ENCODE results near the gene CCL2.
A peak's percentile ranks its signal among the peaks of the same experiment; 100 is the strongest.

The CCL2 gene

DNA sequence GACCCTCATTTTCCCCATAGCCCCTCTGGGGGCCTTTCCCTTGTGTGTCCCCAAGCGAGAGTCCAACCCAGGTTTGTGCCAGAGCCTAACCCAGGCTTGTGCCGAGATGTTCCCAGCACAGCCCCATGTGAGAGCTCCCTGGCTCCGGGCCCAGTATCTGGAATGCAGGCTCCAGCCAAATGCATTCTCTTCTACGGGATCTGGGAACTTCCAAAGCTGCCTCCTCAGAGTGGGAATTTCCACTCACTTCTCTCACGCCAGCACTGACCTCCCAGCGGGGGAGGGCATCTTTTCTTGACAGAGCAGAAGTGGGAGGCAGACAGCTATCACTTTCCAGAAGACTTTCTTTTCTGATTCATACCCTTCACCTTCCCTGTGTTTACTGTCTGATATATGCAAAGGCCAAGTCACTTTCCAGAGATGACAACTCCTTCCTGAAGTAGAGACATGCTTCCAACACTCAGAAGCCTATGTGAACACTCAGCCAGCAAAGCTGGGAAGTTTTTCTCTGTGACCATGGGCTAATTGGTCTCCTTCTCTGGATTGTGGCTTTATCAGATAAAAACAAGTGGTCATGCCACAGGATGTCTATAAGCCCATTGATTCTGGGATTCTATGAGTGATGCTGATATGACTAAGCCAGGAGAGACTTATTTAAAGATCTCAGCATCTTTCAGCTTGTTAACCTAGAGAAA is 2.5 kb upstream of the CCL2 start:
- TF ChIP-seq, protein P1, sequence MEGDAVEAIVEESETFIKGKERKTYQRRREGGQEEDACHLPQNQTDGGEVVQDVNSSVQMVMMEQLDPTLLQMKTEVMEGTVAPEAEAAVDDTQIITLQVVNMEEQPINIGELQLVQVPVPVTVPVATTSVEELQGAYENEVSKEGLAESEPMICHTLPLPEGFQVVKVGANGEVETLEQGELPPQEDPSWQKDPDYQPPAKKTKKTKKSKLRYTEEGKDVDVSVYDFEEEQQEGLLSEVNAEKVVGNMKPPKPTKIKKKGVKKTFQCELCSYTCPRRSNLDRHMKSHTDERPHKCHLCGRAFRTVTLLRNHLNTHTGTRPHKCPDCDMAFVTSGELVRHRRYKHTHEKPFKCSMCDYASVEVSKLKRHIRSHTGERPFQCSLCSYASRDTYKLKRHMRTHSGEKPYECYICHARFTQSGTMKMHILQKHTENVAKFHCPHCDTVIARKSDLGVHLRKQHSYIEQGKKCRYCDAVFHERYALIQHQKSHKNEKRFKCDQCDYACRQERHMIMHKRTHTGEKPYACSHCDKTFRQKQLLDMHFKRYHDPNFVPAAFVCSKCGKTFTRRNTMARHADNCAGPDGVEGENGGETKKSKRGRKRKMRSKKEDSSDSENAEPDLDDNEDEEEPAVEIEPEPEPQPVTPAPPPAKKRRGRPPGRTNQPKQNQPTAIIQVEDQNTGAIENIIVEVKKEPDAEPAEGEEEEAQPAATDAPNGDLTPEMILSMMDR (conservative IDR thresholded peaks at IDR 0.05; ENCODE audit: control insufficient read depth, insufficient read depth, low read depth, low read length) = no peak
- H3K4me3 ChIP-seq (ENCODE audit: control insufficient read depth, low read depth, low read length) = no peak overlapping the region
- peak; percentile 92 for DNase-seq (ENCODE audit: low read depth)

DNA sequence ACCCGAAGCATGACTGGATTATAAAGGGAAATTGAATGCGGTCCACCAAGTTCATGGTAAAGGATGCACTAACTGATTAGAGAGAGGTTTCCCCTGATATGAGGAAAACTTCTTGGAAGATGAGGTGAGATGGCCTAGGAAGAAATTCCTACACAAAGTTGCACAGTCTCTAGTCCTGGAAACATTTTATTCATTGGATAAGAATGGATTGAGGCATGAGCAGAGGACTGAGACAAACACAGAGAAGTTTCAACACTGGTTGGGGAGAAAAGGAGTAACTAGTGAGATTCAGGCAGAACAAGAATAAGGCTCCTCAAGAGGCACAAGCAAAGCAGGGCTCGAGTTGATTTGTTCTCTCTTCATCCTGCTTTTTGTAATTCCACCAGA is 2.0 kb upstream of the CCL2 start:
- H3K4me3 ChIP-seq (ENCODE audit: control insufficient read depth, low read depth, low read length) = no peak overlapping the region
- DNase-seq (ENCODE audit: low read depth) = no peak
- TF ChIP-seq, protein P1 (conservative IDR thresholded peaks at IDR 0.05; ENCODE audit: control insufficient read depth, insufficient read depth, low read depth, low read length) = no peak

DNA sequence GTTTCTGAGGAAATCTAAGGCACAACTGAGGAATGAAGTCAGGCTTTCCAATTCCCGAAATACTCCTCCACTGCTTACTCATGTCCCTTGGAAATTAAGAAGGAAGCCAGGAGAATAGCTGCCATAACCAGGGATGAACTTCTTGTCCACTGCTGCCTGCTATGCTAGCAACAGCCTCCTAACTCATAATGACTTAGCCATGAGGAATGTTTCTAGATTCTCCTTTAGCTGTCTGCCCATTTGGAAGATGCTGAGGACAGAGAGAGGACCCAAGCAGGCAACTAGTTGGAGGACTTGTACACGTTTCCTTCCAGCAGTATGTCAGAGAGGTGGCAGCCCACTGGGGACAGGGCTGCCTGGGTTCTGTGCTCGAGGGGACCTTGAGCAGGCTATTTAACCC is 939 bp upstream of the CCL2 start:
- peak; percentile 92 for DNase-seq (ENCODE audit: low read depth)
- no peak overlapping the region for H3K4me3 ChIP-seq (ENCODE audit: control insufficient read depth, low read depth, low read length)
- TF ChIP-seq, protein P1 (conservative IDR thresholded peaks at IDR 0.05; ENCODE audit: control insufficient read depth, insufficient read depth, low read depth, low read length) = no peak

- H3K4me3 ChIP-seq (ENCODE audit: control insufficient read depth, low read depth, low read length) = peak overlapping the region; percentile 65
- TF ChIP-seq, protein P1 (conservative IDR thresholded peaks at IDR 0.05; ENCODE audit: control insufficient read depth, insufficient read depth, low read depth, low read length) = no peak
- peak; percentile 38 for DNase-seq (ENCODE audit: low read depth)
These were observed 272 bp downstream of the CCL2 start for GRCh38 chr17:34255381-34255732.

DNA sequence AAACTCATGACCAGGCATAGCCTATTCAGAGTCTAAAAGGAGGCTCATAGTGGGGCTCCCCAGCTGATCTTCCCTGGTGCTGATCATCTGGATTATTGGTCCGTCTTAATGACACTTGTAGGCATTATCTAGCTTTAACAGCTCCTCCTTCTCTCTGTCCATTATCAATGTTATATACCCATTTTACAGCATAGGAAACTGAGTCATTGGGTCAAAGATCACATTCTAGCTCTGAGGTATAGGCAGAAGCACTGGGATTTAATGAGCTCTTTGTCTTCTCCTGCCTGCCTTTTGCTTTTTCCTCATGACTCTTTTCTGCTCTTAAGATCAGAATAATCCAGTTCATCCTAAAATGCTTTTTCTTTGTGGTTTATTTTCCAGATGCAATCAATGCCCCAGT is 756 bp downstream of the CCL2 start:
- H3K4me3 ChIP-seq (ENCODE audit: control insufficient read depth, low read depth, low read length) = peak overlapping the region; percentile 65
- TF ChIP-seq, protein P1 (conservative IDR thresholded peaks at IDR 0.05; ENCODE audit: control insufficient read depth, insufficient read depth, low read depth, low read length) = no peak
- no peak for DNase-seq (ENCODE audit: low read depth)

GRCh38 chr17:34257299-34257985 is 2.4 kb downstream of the CCL2 start:
- no peak overlapping the region for H3K4me3 ChIP-seq (ENCODE audit: control insufficient read depth, low read depth, low read length)
- TF ChIP-seq, protein P1 (conservative IDR thresholded peaks at IDR 0.05; ENCODE audit: control insufficient read depth, insufficient read depth, low read depth, low read length) = no peak
- DNase-seq (ENCODE audit: low read depth) = no peak

Data from fibroblast of mammary gland (primary cell).